HG02981 (cell line): ENCODE data around the gene SLC52A1.
"Not testable (repeated sequence)": the region's sequence is repeated elsewhere in the genome, so short reads cannot be mapped to it uniquely, and the experiment has no call there.

Experiments used
- ATAC-seq: cut with Tn5 transposase; IDR thresholded peaks from one replicate; pipeline ENCODE4 v1.9.1; 2021; ENCODE audit warnings: mild to moderate bottlenecking, moderate library complexity; ENCODE audit not compliant: unreplicated experiment

Gene SLC52A1

DNA sequence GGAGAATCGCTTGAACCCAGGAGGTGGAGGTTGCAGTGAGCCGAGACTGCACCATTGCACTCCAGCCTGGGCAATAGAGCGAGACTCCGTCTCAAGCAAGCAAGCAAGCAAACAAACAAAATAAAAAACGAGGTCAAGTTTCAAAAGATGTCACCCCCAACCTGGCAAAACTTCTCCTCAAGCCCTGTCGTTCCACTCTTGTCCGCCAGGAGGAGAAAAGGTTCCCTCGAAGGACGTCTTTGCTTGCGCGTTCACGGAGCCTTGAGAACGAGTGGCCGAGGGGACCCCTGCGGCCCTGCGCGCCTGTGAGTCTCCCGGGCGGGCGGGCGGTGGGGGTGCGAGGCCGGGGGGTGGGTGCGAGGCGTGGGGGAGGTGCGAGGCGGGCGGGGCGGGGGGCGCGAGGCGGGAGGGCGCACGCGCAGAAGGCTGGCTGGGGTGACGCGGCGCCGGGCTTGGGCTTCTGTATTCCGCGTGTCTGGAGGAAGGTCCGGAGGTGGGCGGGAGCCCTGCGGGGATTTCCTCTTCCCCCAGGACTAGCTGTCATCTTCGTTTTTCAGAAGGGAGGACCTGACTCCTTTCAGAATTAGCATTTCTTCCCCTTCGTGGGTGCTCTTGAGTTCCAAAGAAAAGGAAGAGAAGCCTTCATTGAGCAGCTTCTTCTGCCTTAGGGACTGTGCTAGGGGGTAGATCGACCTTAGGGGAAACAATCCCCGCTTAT is 3.7 kb downstream of the SLC52A1 start:
- ATAC-seq = peak; percentile 58

DNA sequence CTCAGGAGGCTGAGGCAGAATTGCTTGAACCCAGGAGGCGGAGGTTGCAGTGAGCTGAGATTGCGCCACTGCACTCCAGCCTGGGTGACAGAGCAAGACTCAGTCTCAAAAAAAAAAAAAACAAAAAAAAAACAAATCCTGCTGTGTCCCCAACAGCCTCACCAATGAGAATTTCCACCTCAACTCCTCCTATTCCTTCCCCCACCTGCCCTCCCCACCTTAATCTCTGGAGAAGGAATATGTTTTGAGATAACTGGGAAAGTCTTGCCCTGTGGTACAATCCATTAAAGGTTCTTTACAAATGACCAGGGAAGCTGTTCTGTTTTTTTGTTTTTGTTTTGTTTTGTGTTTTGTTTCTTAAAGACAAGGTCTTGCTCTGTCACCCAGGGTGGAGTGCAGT is 5.1 kb downstream of the SLC52A1 start:
- ATAC-seq = not testable (repeated sequence)

DNA sequence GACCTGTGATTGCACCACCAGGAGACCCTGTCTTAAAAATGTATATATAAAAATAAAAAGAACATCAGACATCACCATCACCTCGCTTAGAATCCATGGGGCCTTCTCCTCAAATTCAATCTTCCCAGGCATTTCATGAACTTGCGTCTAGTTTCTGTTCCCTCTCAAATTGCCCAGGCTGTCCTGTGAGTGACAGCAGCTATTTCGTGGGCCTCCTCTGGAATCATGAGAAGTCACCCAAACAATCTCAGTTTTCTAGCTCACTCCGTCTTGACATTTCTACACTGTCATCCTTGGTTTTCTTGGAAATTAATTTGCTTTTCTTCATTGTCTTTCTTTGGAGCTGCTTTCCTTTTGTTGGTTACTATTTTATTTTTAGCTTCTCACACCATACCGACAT is 7.3 kb downstream of the SLC52A1 start:
- no peak for ATAC-seq

DNA sequence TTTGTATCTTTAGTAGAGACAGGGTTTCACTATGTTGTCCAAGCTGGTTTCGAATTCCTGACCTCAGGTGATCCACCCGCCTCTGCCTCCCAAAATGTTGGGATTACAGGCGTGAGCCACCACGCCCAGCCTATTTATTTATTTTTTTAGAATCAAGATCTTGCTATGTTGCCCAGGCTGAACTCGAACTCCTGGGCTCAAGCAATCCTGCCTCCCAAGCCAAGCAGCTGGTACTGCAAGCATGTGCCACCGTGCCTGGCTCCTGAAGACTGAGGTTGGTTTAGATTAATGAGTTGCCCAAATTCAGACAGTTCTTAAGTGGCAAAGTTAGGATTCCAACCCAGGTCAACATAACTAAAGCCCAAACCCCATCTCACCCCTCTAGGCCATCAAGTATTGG is 7.9 kb downstream of the SLC52A1 start:
- ATAC-seq = no peak

DNA sequence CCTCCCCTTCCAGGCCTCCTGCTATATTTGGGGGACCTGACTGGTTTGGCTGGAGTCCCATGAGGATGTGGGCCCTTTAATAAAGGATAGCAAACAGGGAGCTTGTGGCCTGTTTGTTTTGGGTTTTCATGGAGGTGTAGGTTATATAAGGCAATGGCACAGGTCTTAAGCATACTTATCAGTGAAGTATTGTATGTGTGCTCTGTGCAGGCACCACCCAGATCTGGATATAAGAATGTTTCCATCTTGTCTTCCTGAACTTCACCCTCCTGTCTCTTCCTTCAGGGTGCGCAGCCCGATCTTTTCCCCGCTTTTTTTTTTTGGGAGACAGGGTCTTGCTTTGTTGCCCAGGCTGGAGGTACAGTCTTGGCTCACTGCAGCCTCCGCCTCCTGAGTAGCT is 10.6 kb downstream of the SLC52A1 start:
- ATAC-seq = no peak

DNA sequence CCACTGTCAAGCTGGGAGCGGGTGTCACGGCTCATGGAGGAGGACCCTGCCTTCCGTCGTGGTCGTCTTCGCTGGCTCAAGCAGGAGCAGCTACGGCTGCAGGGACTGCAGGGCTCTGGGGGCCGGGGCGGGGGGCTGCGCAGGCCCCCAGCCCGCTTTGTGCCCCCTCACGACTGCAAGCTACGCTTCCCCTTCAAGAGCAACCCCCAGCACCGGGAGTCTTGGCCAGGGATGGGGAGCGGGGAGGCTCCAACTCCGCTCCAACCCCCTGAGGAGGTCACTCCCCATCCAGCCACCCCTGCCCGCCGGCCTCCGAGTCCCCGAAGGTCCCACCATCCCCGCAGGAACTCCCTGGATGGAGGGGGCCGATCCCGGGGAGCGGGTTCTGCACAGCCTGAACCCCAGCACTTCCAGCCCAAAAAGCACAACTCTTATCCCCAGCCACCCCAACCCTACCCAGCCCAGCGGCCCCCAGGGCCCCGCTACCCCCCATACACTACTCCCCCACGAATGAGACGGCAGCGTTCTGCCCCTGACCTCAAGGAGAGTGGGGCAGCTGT is 11.6 kb downstream of the SLC52A1 start:
- no peak for ATAC-seq

DNA sequence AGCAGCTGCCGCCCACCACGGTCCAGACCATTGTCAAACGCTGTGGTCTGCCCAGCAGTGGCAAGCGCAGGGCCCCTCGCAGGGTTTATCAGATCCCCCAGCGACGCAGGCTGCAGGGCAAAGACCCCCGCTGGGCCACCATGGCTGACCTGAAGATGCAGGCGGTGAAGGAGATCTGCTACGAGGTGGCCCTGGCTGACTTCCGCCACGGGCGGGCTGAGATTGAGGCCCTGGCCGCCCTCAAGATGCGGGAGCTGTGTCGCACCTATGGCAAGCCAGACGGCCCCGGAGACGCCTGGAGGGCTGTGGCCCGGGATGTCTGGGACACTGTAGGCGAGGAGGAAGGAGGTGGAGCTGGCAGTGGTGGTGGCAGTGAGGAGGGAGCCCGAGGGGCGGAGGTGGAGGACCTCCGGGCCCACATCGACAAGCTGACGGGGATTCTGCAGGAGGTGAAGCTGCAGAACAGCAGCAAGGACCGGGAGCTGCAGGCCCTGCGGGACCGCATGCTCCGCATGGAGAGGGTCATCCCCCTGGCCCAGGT is 13.0 kb downstream of the SLC52A1 start:
- ATAC-seq = no peak

DNA sequence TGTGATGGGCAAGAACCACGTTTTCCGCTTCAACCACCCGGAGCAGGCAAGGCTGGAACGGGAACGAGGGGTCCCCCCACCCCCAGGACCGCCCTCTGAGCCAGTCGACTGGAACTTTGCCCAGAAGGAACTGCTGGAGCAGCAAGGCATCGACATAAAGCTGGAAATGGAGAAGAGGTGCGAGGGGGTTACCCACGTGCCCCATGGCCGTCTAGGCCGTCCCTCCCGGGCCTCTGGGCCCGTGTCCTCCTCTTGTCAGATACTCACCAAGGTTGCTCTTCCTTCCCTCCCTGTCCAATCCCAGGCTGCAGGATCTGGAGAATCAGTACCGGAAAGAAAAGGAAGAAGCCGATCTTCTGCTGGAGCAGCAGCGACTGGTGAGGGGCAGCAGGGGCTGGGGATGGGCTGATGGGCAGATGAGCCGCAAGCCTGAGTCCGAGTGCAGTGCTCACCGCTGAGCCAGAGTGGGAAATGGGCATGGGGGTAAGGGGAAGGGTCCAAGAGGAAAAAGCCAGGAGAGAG is 14.7 kb downstream of the SLC52A1 start:
- no peak for ATAC-seq

DNA sequence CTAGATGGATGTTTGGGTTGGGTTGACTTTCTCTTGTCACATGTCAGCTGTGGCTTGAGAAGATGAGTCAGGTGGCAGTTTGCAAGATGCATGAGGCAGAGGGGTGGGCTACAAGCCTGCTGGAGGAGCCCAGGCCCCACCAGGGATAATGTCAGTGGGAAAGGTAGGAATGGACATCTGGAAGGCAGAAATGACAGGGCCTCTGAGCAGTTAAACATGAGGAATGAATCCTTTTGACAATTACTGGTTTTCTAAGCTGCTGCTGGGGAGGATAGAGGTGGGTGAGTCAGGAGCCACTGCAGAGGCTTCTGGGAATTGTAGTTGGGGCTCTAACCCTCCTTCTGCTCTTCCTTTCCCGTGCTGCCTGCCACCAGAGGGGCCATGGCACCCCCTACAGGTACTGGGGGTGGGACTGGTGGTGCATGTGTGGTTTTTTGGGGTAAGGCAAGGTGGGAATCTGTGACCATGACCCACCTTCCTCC is 15.7 kb downstream of the SLC52A1 start:
- no peak for ATAC-seq

DNA sequence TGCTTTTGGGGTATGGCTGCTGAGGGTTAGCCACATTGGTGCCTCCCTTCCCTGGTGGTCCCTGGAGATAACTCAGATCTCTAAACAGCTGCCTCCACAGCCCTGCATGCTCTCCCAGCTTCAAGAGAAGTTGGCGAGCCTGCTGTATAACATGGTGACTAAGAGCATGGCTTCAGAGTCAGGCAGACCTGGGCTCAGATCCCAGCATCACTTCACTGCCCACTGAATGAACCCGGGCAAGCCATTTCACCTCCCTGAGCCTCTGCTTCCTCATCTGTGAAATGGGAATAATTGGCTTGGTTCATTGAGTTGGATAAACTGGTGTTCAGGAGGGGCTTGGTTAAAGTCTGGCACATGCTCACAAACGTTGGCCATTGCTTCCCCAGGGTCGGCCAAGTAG is 20.9 kb downstream of the SLC52A1 start:
- no peak for ATAC-seq

DNA sequence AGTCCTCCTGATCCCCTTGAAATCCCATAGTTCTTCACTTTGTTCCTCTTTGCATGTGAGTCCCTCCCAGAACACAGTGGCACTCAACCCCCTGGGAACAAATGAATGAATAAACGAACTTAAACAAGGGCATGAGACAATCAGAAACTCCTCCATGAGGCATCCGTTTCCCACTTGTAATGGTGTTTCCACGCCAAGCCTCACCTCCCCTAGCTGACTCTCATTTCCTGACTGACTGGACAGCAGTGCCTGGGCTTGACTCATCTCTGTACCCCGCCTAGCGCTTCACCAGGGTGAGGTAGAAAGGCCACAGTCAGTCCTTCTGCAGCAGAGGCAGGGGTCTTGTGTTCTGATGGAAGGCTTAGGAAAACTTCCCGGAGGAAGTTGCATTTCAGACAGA is 23.3 kb downstream of the SLC52A1 start:
- ATAC-seq = no peak

DNA sequence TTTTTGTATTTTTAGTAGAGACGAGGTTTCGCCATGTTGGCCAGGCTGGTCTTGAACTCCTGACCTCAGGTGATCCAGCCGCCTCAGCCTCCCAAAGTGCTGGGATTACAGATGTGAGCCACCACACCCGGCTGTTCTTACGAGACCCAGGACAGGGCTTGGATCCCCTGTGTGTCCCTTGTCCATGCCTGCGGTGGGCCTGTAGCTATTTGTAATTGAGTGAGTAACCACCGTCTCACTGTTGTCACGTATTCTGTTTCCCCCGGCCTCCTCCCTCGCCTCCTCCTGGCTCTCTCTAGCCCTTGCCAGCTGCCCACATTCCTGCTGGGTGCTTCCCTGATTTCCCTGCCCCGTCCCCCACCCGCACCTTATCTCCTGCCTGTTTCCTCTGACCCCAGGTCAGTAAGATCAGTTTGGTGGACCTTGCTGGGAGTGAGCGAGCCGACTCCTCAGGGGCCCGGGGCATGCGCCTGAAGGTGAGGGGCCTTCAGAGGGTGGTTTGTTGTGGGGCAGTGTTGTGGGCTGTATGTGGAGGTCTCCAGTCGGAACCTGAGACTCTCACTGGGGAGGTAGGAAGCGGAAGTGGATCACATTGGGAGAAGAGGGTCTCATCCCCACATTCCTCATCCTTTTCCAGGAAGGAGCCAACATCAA is 31.9 kb downstream of the SLC52A1 start:
- ATAC-seq = no peak

DNA sequence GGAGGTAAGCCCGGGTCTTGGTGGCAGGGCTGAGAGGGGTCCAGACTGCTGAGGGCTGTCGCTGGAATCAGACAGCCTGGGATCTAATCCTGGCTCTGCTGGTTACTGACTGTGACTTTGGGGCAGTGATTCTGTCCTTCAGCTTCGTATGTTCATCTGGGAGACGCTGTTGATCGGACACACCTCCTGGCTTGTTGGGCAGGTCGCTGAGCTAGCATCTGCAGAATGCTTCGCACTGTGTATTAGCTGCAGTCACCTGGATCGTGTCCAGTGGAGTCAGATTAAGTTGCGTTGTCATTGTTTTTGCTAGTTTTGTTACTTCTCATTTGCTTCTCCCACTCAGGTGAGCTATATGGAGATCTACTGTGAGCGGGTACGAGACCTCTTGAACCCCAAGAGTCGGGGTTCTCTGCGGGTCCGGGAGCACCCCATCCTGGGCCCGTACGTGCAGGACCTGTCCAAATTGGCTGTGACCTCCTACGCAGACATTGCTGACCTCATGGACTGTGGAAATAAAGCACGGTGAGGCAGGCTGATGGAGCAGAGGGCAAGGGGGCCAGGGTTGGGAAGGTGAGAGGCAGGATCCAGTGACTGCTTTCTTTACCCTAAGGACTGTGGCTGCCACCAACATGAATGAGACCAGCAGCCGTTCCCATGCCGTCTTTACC is 33.0 kb downstream of the SLC52A1 start:
- no peak for ATAC-seq

DNA sequence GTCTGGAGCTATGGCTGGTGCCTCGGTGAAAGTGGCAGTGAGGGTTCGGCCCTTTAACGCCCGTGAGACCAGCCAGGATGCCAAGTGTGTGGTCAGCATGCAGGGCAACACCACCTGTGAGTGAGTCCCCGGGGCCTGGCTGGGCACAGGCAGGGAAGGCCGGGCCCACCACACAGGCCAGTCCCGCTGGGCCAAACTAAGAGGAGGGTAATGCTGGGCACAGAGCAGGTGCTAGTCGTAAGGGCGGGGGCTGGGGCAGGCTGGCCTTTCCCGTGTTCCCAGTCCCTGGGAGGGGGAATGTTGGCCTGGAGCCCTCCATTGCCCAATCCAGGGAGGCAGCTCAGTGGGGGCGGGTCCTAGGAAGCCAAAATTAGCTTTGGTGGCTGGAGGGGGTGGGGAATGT is 35.0 kb downstream of the SLC52A1 start:
- ATAC-seq = no peak

DNA sequence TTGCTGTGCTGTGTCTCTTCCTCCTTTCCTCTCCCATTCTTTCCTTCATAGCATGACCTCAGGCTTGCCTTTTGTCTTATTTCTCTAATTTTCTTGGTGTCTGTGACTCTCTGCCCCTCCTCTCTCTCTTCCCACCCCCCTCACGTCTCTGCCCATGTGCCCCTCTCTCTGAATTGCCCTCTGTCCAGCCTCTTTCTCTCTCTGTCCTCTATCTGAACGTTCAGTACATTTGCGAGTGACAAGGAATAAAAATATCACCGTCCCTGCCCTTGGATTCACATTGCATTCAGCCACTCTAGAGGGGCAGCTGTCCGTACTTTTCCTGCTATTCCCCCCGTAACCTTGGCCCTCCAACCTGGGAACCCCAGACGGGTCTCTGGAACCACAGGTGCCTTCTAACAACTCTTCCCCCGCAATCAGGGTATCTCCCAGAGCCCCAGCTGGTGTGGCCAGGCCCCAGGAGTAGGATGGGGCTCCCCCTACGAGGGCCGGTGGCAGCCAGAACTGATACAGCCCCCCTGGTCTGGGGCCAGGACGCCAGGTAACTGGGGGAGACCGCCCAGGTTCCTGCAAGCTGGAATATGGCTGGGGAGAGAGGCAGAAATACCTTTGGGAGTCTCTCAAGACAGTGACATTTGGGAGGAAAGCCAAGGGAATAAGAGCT is 35.7 kb downstream of the SLC52A1 start:
- no peak for ATAC-seq

DNA sequence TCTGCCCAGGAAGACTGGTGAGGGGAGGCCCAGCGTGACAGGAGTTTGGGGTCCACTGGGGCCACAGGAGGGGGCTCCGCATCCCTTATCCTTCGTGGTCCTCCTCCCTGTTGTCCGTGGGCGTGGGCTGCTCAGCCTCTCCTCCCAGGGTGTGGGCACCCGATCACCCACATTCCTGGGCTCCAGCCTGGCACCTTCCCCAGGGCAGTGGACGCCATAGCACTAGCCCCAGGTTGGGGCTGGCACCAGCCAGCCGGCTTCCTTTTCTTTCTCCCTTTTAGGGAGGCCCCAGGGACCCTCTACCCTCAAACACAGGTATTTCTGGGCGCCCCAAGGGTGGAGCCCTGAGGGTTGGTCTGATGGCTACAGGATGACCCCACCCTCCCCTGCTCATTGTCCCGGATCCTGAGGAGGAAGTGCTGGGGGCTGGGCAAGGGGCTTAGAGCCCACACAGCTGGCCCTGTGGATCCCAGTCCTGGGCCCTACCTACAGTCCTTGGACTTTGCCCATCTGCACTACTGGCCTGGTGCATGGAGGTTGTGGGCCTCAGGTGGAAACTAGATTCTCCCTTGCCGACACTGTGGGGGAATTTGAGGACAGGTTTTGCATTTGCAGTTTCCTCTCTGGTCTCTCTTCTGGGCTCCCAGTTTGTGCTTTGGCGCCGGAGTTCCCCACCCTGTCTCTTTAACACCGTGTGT is 36.3 kb downstream of the SLC52A1 start:
- ATAC-seq = no peak

DNA sequence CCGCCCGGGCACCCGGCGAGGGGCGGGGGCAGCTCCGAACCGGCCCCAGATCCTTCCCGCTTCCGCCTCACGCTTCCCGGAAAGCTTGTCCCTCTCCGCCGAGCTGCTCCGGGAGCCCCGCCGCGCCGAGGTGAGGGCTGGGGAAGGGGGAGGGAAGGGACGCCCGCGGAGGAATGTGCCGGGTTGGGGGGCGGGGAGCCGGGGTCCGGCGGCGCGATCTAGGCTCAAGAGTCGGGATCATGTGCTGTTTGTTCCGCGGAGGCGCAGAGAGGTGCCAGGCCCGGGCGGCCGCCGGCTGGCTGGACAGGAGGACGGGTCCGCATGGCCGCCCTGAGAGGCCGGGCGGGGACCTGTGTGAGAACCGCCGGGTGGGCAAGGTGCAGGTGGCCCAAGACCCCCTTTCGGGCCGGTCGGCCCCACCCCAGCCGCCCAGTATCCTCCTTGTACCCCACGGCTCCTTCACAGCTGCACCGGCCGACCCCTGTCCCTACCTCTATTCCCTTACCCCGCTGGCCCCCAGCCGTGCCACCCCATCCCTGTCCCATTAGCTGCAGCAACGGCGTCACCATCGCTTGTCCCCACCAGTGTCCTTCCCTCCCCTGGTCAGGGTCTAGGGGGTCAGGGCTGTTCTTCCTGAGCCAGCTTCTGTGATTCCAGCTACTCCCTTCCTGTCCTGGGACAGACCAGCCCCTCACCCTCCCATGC is 37.0 kb downstream of the SLC52A1 start:
- ATAC-seq = no peak

DNA sequence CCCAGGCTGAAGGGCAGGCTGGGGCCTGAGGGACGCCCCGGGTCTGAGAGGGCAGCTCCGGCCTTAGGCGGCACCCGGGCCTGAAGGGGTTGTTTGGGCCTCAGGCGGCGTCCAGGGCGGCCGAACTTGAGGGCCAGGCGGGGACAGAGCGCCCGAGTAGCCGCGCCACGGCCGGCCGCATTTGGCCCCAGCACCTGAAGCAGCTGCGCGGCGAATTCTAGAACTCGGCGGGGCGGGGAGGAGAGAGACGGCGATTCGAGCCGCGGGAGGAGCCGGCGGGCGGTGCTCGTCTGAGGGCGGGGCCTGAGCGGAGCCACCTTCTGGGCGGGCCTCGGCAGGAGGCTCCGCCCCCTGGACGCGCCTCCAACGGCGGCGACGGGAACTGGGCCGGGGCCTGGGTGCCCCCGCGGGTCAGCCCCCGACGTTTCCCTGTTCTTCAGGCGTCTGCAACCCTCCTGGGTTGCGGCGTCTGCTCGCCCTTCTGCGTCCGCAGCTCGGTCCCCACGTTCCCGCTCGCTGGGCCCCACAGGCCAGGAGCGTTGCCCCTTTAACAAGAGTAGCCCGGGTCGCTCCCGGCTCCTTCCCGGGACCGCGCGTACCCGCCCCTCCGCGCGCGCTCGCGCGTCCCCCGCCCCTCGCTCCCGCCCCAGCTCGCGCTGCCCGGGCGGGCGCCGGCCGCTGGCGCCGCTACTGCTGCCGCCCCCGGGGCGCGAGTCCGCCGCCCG is 37.8 kb downstream of the SLC52A1 start, which contains the start of the genes INCA1 and KIF1C:
TSS of gene INCA1 (minus strand) at position 221 of the 725 bp plus-strand sequence. CDS start 3,085 bp downstream, outside the sequence.
TSS of gene KIF1C (plus strand) at position 649 of the 725 bp plus-strand sequence. CDS start 2,297 bp downstream, outside the sequence.
- peak; percentile 82 for ATAC-seq
